Measurements from ENCODE around the gene ACYP2. TPM values are rescaled to one million over a fixed set of nuclear protein-coding genes. Genes with fewer than 3 reads are reported as not detected.
"Not testable (repeated sequence)": the region's sequence is repeated elsewhere in the genome, so short reads cannot be mapped to it uniquely, and the experiment has no call there.

The ACYP2 gene
- total RNA-seq, 1 donor from 2014 or later = 10.1 TPM

DNA sequence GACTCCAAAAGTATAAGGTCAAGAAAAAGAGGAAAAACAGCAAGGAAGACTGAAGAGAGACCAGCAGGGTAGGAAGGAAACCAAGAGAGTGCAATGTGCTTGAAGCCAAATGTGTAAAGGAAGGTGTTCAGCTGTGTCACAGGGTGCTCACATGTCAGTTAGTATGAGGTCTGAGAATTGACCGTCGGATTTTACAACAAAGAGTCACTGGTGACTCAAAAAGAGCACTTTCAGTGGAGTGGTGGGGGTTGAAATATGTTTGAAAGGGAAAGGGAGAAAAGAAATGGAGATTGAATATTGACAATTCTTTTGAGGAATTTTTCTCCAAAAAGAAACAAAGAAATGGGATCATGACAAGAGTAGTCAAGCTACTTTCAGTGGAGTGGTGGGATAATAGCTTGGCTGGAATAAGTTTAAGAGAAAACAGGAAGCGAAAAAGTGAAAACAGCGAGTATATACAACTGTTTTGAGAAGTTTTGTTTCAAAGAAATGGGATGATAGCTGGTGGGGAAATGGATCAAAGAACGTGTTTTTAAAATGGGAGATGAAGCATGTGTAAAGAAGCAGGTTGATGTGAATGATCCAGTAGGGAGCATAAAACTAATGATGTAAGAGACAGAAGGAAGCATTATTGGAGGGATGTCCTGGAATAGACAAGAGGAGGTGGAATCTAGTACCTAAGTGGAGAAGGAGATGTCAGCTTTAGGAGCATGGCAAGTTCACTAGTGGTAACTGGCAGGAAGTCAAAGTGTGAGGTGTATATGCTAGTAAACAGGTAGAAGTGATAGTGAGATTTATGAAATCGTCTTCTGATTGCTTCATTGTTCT is 144.2 kb downstream of the ACYP2 start:
- no peaks in the 10 kb centered on the region for H3K4me1 Mint-ChIP-seq (ENCODE audit: unreplicated experiment)
- no peak overlapping the region for H3K27ac Mint-ChIP-seq
- TF ChIP-seq, protein P1, sequence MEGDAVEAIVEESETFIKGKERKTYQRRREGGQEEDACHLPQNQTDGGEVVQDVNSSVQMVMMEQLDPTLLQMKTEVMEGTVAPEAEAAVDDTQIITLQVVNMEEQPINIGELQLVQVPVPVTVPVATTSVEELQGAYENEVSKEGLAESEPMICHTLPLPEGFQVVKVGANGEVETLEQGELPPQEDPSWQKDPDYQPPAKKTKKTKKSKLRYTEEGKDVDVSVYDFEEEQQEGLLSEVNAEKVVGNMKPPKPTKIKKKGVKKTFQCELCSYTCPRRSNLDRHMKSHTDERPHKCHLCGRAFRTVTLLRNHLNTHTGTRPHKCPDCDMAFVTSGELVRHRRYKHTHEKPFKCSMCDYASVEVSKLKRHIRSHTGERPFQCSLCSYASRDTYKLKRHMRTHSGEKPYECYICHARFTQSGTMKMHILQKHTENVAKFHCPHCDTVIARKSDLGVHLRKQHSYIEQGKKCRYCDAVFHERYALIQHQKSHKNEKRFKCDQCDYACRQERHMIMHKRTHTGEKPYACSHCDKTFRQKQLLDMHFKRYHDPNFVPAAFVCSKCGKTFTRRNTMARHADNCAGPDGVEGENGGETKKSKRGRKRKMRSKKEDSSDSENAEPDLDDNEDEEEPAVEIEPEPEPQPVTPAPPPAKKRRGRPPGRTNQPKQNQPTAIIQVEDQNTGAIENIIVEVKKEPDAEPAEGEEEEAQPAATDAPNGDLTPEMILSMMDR (conservative IDR thresholded peaks at IDR 0.05) = no peak
- no peak for DNase-seq (ENCODE audit: extremely low spot score, unreplicated experiment)
- H3K4me3 Mint-ChIP-seq = no peak overlapping the region
- H3K9me3 Mint-ChIP-seq = peaks cover 3% of the 10 kb centered on the region
- no peaks in the 10 kb centered on the region for H3K36me3 Mint-ChIP-seq
- H3K27me3 Mint-ChIP-seq = no peaks in the 10 kb centered on the region

GRCh38 chr2:54260241-54260595 is 144.8 kb downstream of the ACYP2 start:
- Mint-ChIP-seq H3K36me3 (no peaks in the 10 kb centered on the region), H3K4me3 (no peak overlapping the region), H3K27ac (no peak overlapping the region), H3K9me3 (peaks cover 9% of the 10 kb centered on the region), H3K27me3 (no peaks in the 10 kb centered on the region), H3K4me1 (ENCODE audit: unreplicated experiment) (no peaks in the 10 kb centered on the region)
- TF ChIP-seq, protein P1 (conservative IDR thresholded peaks at IDR 0.05) = no peak
- DNase-seq (ENCODE audit: extremely low spot score, unreplicated experiment) = no peak

GRCh38 chr2:54261537-54261936 is 146.1 kb downstream of the ACYP2 start:
- TF ChIP-seq, protein P1 (conservative IDR thresholded peaks at IDR 0.05) = no peak
- Mint-ChIP-seq H3K4me3 (no peak overlapping the region), H3K27ac (no peak overlapping the region), H3K27me3 (no peaks in the 10 kb centered on the region), H3K4me1 (ENCODE audit: unreplicated experiment) (no peaks in the 10 kb centered on the region), H3K36me3 (no peaks in the 10 kb centered on the region), H3K9me3 (peaks cover 13% of the 10 kb centered on the region)
- DNase-seq (ENCODE audit: extremely low spot score, unreplicated experiment) = no peak

GRCh38 chr2:54262015-54262765 is 146.8 kb downstream of the ACYP2 start:
- DNase-seq (ENCODE audit: extremely low spot score, unreplicated experiment) = no peak
- H3K27ac Mint-ChIP-seq = no peak overlapping the region

DNA sequence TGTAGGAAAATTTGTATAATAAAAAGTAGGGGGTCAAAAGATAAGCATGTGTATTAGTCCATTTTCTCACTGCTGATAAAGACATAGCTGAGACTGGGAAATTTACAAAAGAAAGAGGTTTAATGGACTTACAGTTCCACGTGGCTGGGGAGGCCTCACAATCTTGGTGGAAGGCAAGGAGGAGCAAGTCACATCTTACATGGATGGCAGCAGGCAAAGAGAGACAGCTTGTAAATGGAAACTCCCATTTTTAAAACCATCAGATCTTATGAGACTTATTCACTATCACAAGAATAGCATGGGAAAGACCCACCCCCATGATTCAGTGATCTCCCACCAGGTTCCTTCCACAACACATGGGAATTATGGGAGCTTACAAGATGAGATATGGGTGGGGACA is 149.7 kb downstream of the ACYP2 start:
- peaks cover 13% of the 10 kb centered on the region for H3K9me3 Mint-ChIP-seq
- not testable (repeated sequence) for H3K36me3 Mint-ChIP-seq; H3K4me3 Mint-ChIP-seq; H3K4me1 Mint-ChIP-seq (ENCODE audit: unreplicated experiment); H3K27me3 Mint-ChIP-seq; H3K27ac Mint-ChIP-seq; DNase-seq (ENCODE audit: extremely low spot score, unreplicated experiment)

More at GRCh38 chr2:54262015-54262765, 146.8 kb downstream of the ACYP2 start:
- Mint-ChIP-seq H3K4me1 (ENCODE audit: unreplicated experiment) (no peaks in the 10 kb centered on the region), H3K4me3 (no peak overlapping the region), H3K27me3 (no peaks in the 10 kb centered on the region), H3K9me3 (peaks cover 13% of the 10 kb centered on the region), H3K36me3 (no peaks in the 10 kb centered on the region)
- TF ChIP-seq, protein P1 (conservative IDR thresholded peaks at IDR 0.05) = no peak

GRCh38 chr2:54267577-54267976 is 152.2 kb downstream of the ACYP2 start:
- TF ChIP-seq, protein P1 (conservative IDR thresholded peaks at IDR 0.05) = no peak
- Mint-ChIP-seq H3K4me3 (no peak overlapping the region), H3K36me3 (no peaks in the 10 kb centered on the region)

More at GRCh38 chr2:54267577-54267976, 152.2 kb downstream of the ACYP2 start:
- Mint-ChIP-seq H3K9me3 (peaks cover 13% of the 10 kb centered on the region), H3K27ac (no peak overlapping the region), H3K4me1 (ENCODE audit: unreplicated experiment) (no peaks in the 10 kb centered on the region), H3K27me3 (no peaks in the 10 kb centered on the region)
- no peak for DNase-seq (ENCODE audit: extremely low spot score, unreplicated experiment)
